Activated B cell treated with CpG ODN at 0.5 μM for 24 hours (primary cell): ENCODE results near the gene PTGDR2. TPM values are rescaled to one million over a fixed set of nuclear protein-coding genes. Genes with fewer than 3 reads are reported as not detected.

Experiments
- ATAC-seq: fragments of 200-7000 bp; cut with Tn5 transposase; one replicate; pipeline ENCODE4 v1.10.0; 2021; ENCODE audit warnings: low read depth, mild to moderate bottlenecking, moderate library complexity
- CTCF ChIA-PET: fragments of 350-600 bp; sonication (Branson Sonifier 250); formaldehyde crosslinking; loops from one replicate; lab custom pipeline; 2021; ENCODE audit warnings: antibody characterized with exemption; lab: Charles Lee
- POLR2A ChIA-PET: fragments of 350-600 bp; sonication (Branson Sonifier 250); formaldehyde crosslinking; loops from one replicate; lab custom pipeline; 2021; ENCODE audit warnings: antibody characterized with exemption; lab: Charles Lee
- DNase-seq: peaks from one replicate; pipeline ENCODE4 v3.0.0; 2022
- H3K27ac Mint-ChIP-seq: one replicate; pipeline ENCODE4 v1.8.0; 2020; ENCODE audit warnings: mixed read lengths
- H3K27me3 Mint-ChIP-seq: one replicate; pipeline ENCODE4 v1.8.0; 2021; ENCODE audit warnings: mixed read lengths
- H3K36me3 Mint-ChIP-seq: one replicate; pipeline ENCODE4 v1.8.0; 2021; ENCODE audit warnings: low read depth, mixed read lengths
- H3K4me1 Mint-ChIP-seq: one replicate; pipeline ENCODE4 v1.8.0; 2021; ENCODE audit warnings: mixed read lengths
- H3K4me3 Mint-ChIP-seq: one replicate; pipeline ENCODE4 v1.8.0; 2020; ENCODE audit warnings: mild to moderate bottlenecking, mixed read lengths
- H3K9me3 Mint-ChIP-seq: one replicate; pipeline ENCODE4 v1.8.0; 2020; ENCODE audit warnings: mixed read lengths
- CTCF ChIP-seq: fragments of 200-600 bp; IDR thresholded peaks from one replicate; pipeline ENCODE4 v1.8.0; 2022; ENCODE audit warnings: antibody characterized with exemption, mild to moderate bottlenecking
- intact Hi-C: fragments of 100-400 bp; cut with micrococcal nuclease; formaldehyde crosslinking; loops from one replicate; pipeline ENCODE4 v1.15.1; 2024
- total RNA-seq: library from RNA; stranded (reverse); gene quantifications from 2 replicates; pipeline ENCODE4 v1.2.3, GENCODE V29; 2022

Gene PTGDR2
- 0.07 TPM in 1 of 2 replicates, not detected in the other for total RNA-seq

GRCh38 chr11:60855726-60856633 is at the start of gene PTGDR2:
PTGDR2 (minus strand) TSS chr11:60855950; CDS start chr11:60853722, 2,228 bp downstream.
- Mint-ChIP-seq H3K27ac (no peak within 1 kb of the TSS), H3K36me3 (peaks cover 25% of the 10 kb centered on the region), H3K9me3 (no peaks in the 10 kb centered on the region), H3K4me3 (no peak within 1 kb of the TSS), H3K4me1 (peaks cover 12% of the 10 kb centered on the region), H3K27me3 (no peaks in the 10 kb centered on the region)
- DNase-seq (no peak), ATAC-seq (no peak)
- ChIA-PET CTCF (interaction anchor here (0.6 to 1.0 kb wide), 2 partner anchors 24 to 43 kb away, joined by 3 to 4 read pairs; no protein-coding TSS in a partner anchor), POLR2A (interaction anchor here (0.7 kb wide), 1 partner anchor 342 kb away, joined by 5 read pairs; no protein-coding TSS in a partner anchor)
- no peak for TF ChIP-seq CTCF
- intact Hi-C loops: no loop called here

GRCh38 chr11:60905047-60905446 is 49.3 kb upstream of the PTGDR2 start:
- intact Hi-C loops: no loop called here
- POLR2A ChIA-PET: interaction anchor here (1.0 to 4.6 kb wide), 5 partner anchors 9 to 256 kb away, joined by 3 to 31 read pairs (median 6); partner anchors contain the start of genes SLC15A3 and TMEM109
- peaks cover 61% of the 10 kb centered on the region for H3K4me1 Mint-ChIP-seq

GRCh38 chr11:60902625-60903024 is 46.9 kb upstream of the PTGDR2 start:
- H3K9me3 Mint-ChIP-seq: no peaks in the 10 kb centered on the region
- ChIA-PET POLR2A (interaction anchor here (4.6 kb wide), 1 partner anchor 13 kb away, joined by 31 read pairs; no protein-coding TSS in a partner anchor), CTCF (interaction anchor here (2.1 to 2.4 kb wide), 2 partner anchors 9 to 13 kb away, joined by 7 to 8 read pairs; no protein-coding TSS in a partner anchor)
- H3K4me3 Mint-ChIP-seq: no peak overlapping the region
- peaks cover 74% of the 10 kb centered on the region for H3K36me3 Mint-ChIP-seq
- H3K27ac Mint-ChIP-seq: no peak overlapping the region
- no peak for ATAC-seq
- intact Hi-C loops: no loop called here
- peaks cover 40% of the 10 kb centered on the region for H3K4me1 Mint-ChIP-seq
- no peak for DNase-seq
- no peaks in the 10 kb centered on the region for H3K27me3 Mint-ChIP-seq
- TF ChIP-seq CTCF: no peak

More at GRCh38 chr11:60905047-60905446, 49.3 kb upstream of the PTGDR2 start:
- CTCF ChIA-PET: interaction anchor here (1.0 to 2.0 kb wide), 3 partner anchors 10 to 65 kb away, joined by 3 to 7 read pairs (median 4); no protein-coding TSS in a partner anchor
- Mint-ChIP-seq H3K4me3 (peak overlapping the region; percentile 91), H3K9me3 (peaks cover 3% of the 10 kb centered on the region), H3K36me3 (peaks cover 53% of the 10 kb centered on the region), H3K27me3 (no peaks in the 10 kb centered on the region), H3K27ac (peak overlapping the region; percentile 77)
- ATAC-seq: no peak
- DNase-seq: no peak
- no peak for TF ChIP-seq CTCF

GRCh38 chr11:60900673-60901404 is 45.1 kb upstream of the PTGDR2 start:
- Mint-ChIP-seq H3K4me3 (no peak overlapping the region), H3K36me3 (peaks cover 87% of the 10 kb centered on the region), H3K27me3 (no peaks in the 10 kb centered on the region), H3K27ac (peak overlapping the region; percentile 35), H3K9me3 (no peaks in the 10 kb centered on the region), H3K4me1 (peaks cover 24% of the 10 kb centered on the region)
- DNase-seq (no peak), ATAC-seq (no peak)
- ChIA-PET POLR2A (interaction anchor here (0.6 kb wide), 1 partner anchor 164 kb away, joined by 7 read pairs; no protein-coding TSS in a partner anchor), CTCF (interaction anchor here (1.4 to 4.2 kb wide), 5 partner anchors 11 to 69 kb away, joined by 3 to 34 read pairs (median 7); no protein-coding TSS in a partner anchor)
- no peak for TF ChIP-seq CTCF
- intact Hi-C loops: no loop called here
